AG08395 (cell line): ENCODE data around the gene PGAM2.

Source experiments
- DNase-seq: peaks from one replicate; pipeline ENCODE4 v3.0.0; 2012; ENCODE audit warnings: mixed read lengths, low spot score

Gene PGAM2

GRCh38 chr7:44083796-44084195, 18.4 kb upstream of the PGAM2 start:
- DNase-seq = no peak

GRCh38 chr7:44082541-44083207, 17.3 kb upstream of the PGAM2 start:
- DNase-seq = peak; percentile 96

GRCh38 chr7:44081266-44081748, 15.9 kb upstream of the PGAM2 start:
- no peak for DNase-seq

GRCh38 chr7:44080686-44081265, 15.4 kb upstream of the PGAM2 start:
- no peak for DNase-seq

- DNase-seq = no peak
Measured at GRCh38 chr7:44080118-44080517, 14.8 kb upstream of the PGAM2 start.

- no peak for DNase-seq
Measured at GRCh38 chr7:44079331-44080021, 14.1 kb upstream of the PGAM2 start.

- no peak for DNase-seq
Measured at GRCh38 chr7:44078521-44078920, 13.2 kb upstream of the PGAM2 start.

GRCh38 chr7:44077681-44078091, 12.3 kb upstream of the PGAM2 start:
- DNase-seq = no peak

- no peak for DNase-seq
Measured at GRCh38 chr7:44077061-44077460, 11.7 kb upstream of the PGAM2 start.

- DNase-seq = no peak
Measured at GRCh38 chr7:44076101-44076895, 10.9 kb upstream of the PGAM2 start.

GRCh38 chr7:44075296-44076075, 10.1 kb upstream of the PGAM2 start:
- DNase-seq = no peak

GRCh38 chr7:44074349-44074695, 9.0 kb upstream of the PGAM2 start:
- DNase-seq = no peak

GRCh38 chr7:44073664-44074348, 8.4 kb upstream of the PGAM2 start:
- peak; percentile 67 for DNase-seq

- DNase-seq = peak; percentile 89
Measured at GRCh38 chr7:44072364-44073231, 7.2 kb upstream of the PGAM2 start.

- no peak for DNase-seq
Measured at GRCh38 chr7:44071726-44072363, 6.5 kb upstream of the PGAM2 start.

- no peak for DNase-seq
Measured at GRCh38 chr7:44068054-44068453, 2.7 kb upstream of the PGAM2 start.

- no peak for DNase-seq
Measured at GRCh38 chr7:44067064-44067951, 1.9 kb upstream of the PGAM2 start.

GRCh38 chr7:44066494-44067063, 1.2 kb upstream of the PGAM2 start:
- no peak for DNase-seq
